Lower leg skin (tissue), 4 donors: ENCODE results near the gene SYNPO2L. TPM values are rescaled to one million over a fixed set of nuclear protein-coding genes. Genes with fewer than 3 reads are reported as not detected.

Source experiments
- DNase-seq, 2 donors: peaks; one replicate each; pipeline ENCODE4 v3.0.0-alpha.2; 2019; ENCODE audit warnings: low spot score in 2 of 2
- H3K4me3 ChIP-seq: fragments of 200-600 bp; sonication (generic); 2 replicates; pipeline ENCODE4 v1.5.1; 2017; ENCODE audit warnings: mild to moderate bottlenecking, low read depth; ENCODE audit not compliant: poor library complexity, severe bottlenecking
- CTCF ChIP-seq, 3 donors: fragments of 450-650 bp; IDR thresholded peaks; one replicate each; pipeline ENCODE4 v1.5.1; 2016; ENCODE audit warnings: antibody characterized with exemption in 3 of 3, mild to moderate bottlenecking in 3 of 3, moderate library complexity in 2 of 3
- POLR2A ChIP-seq, 2 donors: fragments of 450-650 bp; IDR thresholded peaks; one replicate each; pipeline ENCODE4 v1.6.1; 2016 to 2017; ENCODE audit warnings: antibody characterized with exemption in 2 of 2, mild to moderate bottlenecking in 1 of 2, moderate library complexity in 1 of 2
- WGBS, 2 donors: methylation state at CpG; one replicate each; pipeline ENCODE4 v1.1.5; 2018; 5-methylcytosine and 5-hydroxymethylcytosine counted together
- intact Hi-C: fragments of 100-400 bp; cut with DNase I; formaldehyde crosslinking; loops from one replicate; pipeline ENCODE4 v1.15.0; 2023; ENCODE audit warnings: low total_unique reads
- total RNA-seq, 4 donors: library from RNA; depleted of rRNA; stranded (reverse); fragments of >200 nt; gene quantifications; one replicate each; pipeline ENCODE4 v1.1.0, GENCODE V29; 2016

The SYNPO2L gene
- total RNA-seq, 4 donors from 2014 or later = not detected

DNA sequence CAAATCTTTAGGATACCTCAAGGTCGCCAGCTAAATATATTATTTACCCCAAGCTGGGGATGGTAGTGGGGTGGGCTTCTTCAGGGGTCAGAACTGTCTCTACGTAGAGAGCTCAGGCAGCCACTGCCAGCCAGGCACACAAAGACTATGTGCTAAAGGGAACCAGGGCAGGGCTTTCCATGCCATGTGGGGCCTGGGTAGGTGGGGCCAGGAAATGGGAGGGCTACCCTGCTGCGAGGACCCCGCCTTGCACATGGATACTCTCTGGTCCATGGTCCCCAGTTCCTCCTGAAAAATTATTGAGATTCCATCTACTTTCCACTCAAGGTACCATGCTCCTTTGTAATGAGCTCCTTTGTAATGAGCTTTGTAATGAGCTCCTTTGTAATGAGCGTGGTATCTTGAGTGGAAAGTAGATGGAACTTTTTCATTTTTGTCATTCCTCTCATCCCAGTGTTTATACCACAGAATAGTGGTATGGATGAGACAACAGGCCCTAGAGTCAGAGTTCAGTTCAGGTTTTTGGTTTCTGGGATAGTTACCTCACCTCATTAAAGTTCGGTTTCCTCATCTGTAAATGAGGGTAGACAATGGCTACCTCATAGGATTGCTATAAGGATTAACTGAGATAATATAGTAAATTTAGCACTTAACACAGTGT lies 5.8 kb downstream of the SYNPO2L start:
- intact Hi-C loops = no loop called here
- TF ChIP-seq CTCF (IDR thresholded peaks at IDR 0.05) (no peak), POLR2A (IDR thresholded peaks at IDR 0.05) (no peak)
- no peak overlapping the region for H3K4me3 ChIP-seq
- DNase-seq = no peak
- WGBS, 2 donors = 86 to 89% methylated on average over 6 of the region's 6 CpGs

GRCh38 chr10:73648975-73649829 lies 6.6 kb downstream of the SYNPO2L start:
- no peak overlapping the region for H3K4me3 ChIP-seq
- intact Hi-C loops = no loop called here
- DNase-seq = no peak
- 80 to 85% methylated on average over 4 of the region's 4 CpGs for WGBS, 2 donors
- TF ChIP-seq CTCF (IDR thresholded peaks at IDR 0.05) (no peak), POLR2A (IDR thresholded peaks at IDR 0.05) (no peak)

GRCh38 chr10:73647875-73648651 lies 7.8 kb downstream of the SYNPO2L start:
- intact Hi-C loops = no loop called here
- H3K4me3 ChIP-seq = peak overlapping the region; percentile 55
- no peak for DNase-seq
- WGBS, 2 donors = 21 to 29% methylated on average over 31 to 35 of the region's 35 CpGs
- TF ChIP-seq CTCF (IDR thresholded peaks at IDR 0.05) = no peak
- TF ChIP-seq POLR2A (IDR thresholded peaks at IDR 0.05) = no peak

GRCh38 chr10:73647211-73647874 lies 8.5 kb downstream of the SYNPO2L start:
- intact Hi-C loops = no loop called here
- TF ChIP-seq CTCF (IDR thresholded peaks at IDR 0.05) = no peak
- TF ChIP-seq POLR2A (IDR thresholded peaks at IDR 0.05) = no peak
- 7 to 11% methylated on average over 32 of the region's 32 CpGs for WGBS, 2 donors
- peak overlapping the region; percentile 55 for H3K4me3 ChIP-seq
- peak; percentile 37 to 91 for DNase-seq

- TF ChIP-seq POLR2A (IDR thresholded peaks at IDR 0.05) = no peak
- TF ChIP-seq CTCF (IDR thresholded peaks at IDR 0.05) = no peak
- 64 to 74% methylated on average over 9 of the region's 9 CpGs for WGBS, 2 donors
- DNase-seq = no peak
- no peak overlapping the region for H3K4me3 ChIP-seq
- intact Hi-C loops = no loop called here
Observed at GRCh38 chr10:73646598-73647041, 9.2 kb downstream of the SYNPO2L start.
